GM19193 (cell line): ENCODE data around the gene ZCCHC24.

Experiments used
- POLR2A ChIP-seq: IDR thresholded peaks from 4 replicates; pipeline ENCODE4 v1.6.1; 2011; ENCODE audit not compliant: insufficient read depth, insufficient read length; ENCODE audit errors: extremely low read depth

Gene ZCCHC24

GRCh38 chr10:79445161-79445976, at the start of gene ZCCHC24:
Gene ZCCHC24, minus strand, starts transcription at chr10:79445624. Its CDS starts 184 bp downstream, at chr10:79445440.
- TF ChIP-seq POLR2A, result peak; percentile 51

- TF ChIP-seq POLR2A, result no peak
These were observed 48.4 kb upstream of the ZCCHC24 start for GRCh38 chr10:79493806-79494205.

DNA sequence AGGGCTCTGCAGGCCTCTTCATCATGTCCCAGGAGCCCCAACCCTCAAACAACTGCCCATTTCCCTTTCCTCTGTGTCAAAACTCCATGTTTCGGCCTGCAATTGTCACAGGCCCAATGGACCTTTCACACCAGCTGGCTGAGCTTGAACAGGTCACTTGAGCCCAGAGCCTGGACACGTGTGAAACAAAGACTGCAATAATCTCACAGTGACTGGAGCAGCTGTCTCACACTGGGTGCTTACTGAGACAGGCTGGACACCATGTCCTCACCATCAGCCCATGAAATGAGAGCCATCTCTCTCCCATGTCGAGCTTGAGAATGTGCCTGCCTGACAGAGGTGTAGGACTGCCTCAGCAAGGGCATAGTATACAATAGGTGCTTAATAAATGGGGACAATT, 47.4 kb upstream of the ZCCHC24 start:
- no peak for TF ChIP-seq POLR2A

- no peak for TF ChIP-seq POLR2A
These were observed 46.8 kb upstream of the ZCCHC24 start for GRCh38 chr10:79492256-79492655.

DNA sequence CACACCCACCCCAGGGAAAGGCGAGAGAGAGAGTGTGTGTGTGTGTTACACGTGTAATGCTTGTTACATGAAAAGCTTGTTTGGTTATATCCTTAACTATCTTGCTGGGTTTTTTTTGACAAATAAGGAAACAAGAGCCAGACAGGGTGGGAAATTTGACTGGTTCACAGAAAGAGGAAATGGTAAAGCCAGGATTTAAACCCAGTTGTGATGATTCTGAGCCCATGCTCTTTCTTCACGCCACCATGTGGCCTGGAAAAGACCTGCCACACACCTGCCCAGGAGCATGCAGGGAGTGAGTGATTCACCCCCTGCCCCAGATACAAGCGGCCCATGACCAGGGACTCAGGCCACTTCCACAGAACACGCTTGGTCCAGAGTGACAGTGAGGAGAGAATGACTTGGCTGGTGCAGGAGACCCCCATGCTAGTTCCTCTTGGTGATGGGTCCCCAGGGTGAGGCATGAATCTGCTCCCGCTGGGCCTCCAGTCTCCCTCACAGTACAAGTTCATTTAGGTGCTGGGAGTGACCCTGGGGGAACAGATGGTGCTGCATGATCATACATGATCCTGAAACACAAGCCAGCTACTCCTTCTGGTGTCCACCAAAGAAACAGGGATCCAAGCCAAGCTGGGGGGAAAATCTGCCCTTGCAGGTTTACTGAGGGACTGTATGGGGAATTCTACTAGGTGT, 45.9 kb upstream of the ZCCHC24 start:
- TF ChIP-seq POLR2A, result no peak

DNA sequence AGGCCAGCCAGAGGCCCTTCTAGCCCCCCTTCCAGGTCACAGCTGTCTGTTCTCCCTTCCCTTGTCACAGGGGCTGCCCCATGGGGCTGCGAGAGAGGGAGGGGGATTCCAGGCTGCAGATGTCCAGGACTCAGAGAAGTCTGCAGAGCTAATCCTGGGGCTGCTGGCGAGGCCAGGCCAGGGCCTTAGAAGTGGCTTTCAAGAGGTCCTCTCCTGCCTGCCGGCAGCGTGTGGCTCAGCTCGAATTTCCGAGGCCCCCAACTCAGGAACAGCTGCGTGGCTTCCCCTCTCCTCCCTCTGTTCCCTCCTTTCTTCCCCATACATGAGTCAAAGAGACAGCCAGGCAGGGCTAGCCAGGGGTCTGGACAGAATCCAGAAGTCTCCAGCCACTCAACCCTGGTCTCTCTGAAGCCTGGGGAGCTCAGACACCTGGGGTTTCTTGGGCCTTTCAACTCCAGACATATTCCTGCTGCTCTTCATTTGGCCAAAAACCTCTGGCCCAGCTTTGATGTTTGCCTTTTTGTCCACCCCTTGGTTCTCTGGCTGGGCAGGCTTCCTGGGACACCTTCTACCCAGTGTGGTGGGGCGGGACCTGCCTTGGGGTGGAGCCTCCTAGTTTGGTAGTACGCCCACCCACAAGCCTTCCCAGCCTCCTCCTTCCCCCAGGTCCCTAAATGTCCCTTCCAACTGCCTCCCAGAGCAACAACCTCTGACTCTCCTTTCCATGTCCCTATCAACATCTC, 45.1 kb upstream of the ZCCHC24 start:
- no peak for TF ChIP-seq POLR2A

- no peak for TF ChIP-seq POLR2A
These were observed 43.4 kb upstream of the ZCCHC24 start for GRCh38 chr10:79488870-79489269.

DNA sequence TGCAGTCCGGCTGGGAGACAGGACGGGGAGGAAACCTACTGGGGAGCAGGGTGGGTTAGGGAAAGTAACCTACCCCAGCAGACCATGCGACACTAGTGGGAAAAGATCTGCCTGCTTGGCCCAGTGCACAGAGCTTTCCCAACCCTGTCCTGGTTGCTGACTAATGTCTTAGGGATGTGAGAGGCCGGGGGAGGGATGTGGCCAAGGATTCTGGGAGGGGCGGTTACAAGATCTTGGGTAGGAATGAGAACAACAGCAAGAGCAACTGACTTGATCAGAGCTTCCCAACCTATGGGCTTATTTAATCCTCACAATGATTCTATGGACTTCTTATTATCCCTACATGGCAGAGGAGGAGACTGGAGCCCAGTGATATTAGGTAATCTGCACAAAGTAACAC, 42.9 kb upstream of the ZCCHC24 start:
- TF ChIP-seq POLR2A, result no peak

GRCh38 chr10:79487296-79488194, 42.1 kb upstream of the ZCCHC24 start:
- no peak for TF ChIP-seq POLR2A

GRCh38 chr10:79484476-79484875, 39.1 kb upstream of the ZCCHC24 start:
- no peak for TF ChIP-seq POLR2A

DNA sequence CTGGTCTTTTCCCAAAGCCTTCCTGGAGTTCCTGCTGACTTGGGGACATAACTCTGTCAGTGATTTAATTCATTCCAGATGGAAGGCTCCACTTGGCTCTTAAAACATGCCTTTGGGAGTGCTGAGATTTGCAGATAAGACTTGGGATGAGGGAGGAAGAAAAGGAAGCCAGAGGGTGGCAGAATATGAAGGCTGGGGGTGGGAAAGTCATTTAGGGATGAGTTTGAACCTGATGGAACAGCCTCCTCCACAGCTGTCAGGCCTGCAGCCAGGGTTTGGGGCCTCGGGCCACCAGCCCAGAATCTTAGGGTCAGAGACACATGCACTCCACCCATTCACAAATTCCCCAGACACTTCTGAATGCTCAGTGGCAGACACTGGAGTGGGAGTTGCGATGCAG, 38.5 kb upstream of the ZCCHC24 start:
- TF ChIP-seq POLR2A, result no peak

GRCh38 chr10:79483299-79483698, 37.9 kb upstream of the ZCCHC24 start:
- TF ChIP-seq POLR2A, result no peak

DNA sequence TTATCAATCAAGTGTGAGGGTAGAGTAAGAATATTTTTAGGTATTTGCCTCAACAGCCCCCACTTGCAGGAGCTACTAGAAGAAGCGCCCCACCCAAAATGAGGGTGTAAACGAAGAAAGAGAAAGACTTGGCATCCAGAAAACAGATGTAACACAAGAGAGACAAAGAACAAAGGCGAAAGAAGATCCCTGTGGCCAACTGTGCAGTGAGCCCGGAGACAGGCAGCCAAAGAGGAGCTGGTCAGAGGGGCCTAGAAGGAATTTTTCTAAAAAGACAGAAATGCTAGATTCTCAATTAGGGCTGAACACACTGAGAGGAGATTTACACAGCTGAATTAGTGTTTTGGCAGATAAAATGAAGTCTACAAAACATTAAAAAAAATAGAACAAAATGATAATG, 37.3 kb upstream of the ZCCHC24 start:
- no peak for TF ChIP-seq POLR2A

DNA sequence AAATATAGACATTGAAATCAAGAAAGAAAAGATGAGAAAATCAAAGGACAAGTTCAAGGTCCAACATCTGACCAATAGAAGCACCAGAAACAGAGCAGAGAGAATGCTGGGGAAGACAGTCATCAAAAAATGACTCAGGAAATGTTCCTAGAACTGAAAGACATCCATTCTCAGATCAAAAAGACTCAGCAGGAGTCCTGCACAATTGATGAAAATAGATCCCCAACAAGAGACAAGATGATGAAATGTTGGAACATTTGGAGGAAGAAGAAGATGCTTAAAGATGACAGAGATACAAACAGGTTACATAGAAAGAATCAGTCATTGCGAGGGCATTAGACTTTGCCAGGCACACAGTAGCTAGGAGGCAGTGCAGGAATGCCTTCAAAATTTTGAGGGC, 36.9 kb upstream of the ZCCHC24 start:
- no peak for TF ChIP-seq POLR2A
